HG03575 (cell line): ENCODE measurements around the gene SOBP.

ENCODE experiments used
- ATAC-seq: cut with Tn5 transposase; IDR thresholded peaks from one replicate; pipeline ENCODE4 v1.9.1; 2021; ENCODE audit not compliant: unreplicated experiment, insufficient number of reproducible peaks, low FRiP score; ENCODE audit errors: extremely low read depth

The SOBP gene

DNA sequence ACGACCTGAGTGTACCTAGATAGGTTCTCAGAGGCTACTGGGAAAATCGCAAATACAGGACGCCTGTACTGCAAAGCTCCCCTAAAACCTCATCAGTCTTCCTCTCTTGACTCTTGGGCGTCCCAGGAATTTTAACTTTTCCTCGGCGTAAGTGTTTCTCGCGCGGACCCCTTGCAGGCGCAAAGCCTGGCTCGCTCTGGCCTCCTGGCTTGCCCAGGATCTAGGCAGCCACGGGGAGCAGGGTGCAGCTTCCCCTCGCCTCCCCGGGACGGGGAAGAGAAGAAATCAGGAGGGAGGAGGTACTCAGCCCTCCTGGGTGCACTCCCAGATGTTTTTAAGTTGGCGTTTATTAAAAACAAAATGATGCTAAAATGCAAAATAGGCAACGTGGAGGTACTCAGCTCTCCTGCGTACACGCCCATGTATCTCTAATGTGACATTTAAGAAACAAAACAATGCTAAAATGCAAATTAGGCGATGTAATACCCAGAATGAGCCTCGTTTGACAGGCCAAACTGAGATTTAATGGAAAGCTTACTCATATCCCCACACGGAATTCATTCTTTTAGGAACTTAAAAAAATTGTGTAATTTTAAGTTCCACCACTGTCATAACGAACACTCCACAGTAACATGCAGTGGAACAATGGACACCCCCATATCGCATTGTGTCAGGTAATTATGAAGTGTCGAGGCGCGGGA is 1.6 kb upstream of the SOBP start:
- ATAC-seq = no peak

DNA sequence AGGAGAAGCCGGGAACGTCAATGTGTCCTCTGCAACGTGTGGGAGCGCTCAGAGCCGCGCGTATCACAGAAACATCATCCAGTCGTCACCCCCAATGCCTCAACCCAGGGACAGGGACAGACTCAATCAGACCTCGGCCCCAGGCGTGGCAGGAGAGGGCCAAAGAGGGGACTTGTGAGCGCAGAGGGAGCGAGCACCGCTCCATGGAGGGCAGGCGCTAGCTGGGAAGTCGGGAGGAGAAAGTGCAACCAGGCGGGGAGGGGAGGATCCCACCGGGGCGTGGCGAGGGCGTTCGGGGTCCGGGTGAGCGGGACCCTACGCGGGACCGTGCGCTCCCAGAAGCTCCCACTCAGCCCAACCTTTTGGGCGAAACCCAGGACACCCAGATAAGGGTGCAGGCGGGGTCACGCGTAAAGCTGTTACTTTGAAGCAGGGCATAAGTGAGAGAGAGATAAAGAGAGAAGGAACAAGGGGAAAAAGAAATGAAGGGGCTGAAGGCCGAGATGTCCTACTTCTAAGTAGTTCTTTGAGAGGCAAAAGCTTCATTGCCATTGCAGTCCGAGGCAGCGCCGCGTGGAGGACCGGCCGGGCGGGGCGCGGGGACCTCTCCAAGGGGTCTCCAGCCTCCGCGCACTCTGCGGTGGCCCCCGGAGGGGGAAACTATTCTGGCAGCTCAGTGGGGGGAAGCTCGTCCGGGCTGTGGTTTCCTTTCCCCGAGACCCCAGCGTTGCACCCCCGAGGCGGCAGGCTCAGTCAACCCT is 862 bp upstream of the SOBP start:
- ATAC-seq = no peak

DNA sequence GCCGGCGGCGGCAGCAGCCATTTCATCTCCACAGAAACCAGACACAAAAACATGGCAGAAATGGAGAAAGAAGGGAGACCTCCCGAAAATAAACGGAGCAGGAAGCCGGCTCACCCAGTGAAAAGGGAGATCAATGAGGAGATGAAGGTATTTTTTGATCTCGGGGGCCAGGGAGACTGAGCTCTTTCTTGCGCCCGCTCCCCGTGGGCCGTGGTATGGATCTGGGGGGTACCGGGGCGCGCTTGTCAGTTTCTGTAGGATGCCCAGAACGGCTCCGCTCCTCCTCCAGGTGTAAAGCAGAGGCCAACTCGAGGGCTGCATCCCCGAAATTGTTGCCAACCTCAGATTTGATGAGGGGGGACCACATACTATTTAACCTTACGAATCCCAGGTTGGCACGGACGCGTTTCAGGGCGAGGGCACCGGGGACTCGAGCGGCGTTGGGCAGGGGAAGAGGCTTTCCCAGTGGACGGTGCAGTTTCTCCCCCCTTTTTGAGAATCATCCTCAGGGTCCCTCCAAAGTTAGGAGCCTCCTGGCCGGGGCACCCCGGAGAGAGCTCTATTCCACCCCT is 735 bp downstream of the SOBP start:
- ATAC-seq = no peak

DNA sequence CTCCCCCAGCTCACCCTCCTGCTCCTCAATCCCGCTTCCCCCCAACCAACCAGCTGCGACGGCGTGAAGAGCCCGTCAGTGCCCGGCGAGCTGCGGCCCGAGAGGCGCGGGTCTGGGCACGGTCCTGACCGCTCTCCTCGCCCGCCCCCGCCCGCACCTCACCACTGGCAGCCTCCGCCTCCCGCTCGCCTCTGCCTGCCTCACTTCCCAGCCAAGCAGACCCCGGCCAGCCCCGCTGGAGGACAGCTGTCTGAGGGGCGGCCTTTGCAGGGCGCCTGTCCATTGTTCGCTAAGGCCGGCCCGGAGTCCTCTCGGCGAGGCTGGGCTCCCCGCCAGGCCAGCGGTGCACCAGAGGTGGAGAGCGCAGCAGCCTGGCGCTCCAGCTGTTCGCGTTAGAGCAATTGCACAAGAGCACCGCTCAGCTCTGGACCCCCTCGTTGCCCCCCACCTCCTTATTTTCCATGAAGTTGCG is 1.3 kb downstream of the SOBP start:
- ATAC-seq = no peak

DNA sequence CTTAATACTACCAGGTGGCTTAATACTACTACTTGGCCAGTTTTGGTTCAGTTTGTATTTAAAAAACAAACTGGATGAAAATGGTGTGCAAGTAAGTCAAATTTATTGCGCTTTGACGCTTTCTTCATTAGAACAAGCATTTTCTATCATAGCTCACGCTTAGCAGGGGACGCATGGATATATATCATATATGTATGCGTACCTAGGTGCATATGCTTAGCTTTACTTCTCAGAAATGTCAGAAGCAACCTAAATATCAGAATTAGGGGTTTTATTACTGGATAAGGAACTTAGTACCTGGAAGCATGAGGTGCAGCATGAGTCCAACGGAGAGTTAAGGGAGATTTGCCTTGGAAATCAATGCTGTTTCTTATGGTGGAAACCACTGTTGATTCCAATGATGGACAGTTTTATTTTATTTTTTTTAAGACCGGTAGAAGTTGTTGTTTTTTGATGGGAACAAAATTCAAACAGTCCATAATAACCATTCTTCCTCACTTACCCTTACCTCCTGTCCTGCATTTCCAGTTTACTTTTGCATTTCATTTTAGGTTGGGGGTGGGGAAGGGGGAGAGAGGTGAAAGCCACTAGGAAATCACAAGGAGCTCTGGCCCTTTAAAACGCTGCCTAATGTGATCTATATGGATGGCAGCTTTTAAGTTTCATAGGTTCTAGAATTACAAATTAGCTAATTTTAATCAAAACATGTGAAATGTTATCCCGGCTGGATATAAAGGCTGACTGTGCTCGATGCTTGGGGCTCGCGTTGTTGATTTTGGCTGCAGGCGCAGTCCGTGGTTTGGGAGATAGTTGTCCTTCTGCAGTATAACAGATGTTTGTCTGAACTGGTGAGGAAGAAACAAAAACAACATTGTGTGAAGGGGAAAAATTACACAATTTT is 2.1 kb downstream of the SOBP start:
- no peak for ATAC-seq

DNA sequence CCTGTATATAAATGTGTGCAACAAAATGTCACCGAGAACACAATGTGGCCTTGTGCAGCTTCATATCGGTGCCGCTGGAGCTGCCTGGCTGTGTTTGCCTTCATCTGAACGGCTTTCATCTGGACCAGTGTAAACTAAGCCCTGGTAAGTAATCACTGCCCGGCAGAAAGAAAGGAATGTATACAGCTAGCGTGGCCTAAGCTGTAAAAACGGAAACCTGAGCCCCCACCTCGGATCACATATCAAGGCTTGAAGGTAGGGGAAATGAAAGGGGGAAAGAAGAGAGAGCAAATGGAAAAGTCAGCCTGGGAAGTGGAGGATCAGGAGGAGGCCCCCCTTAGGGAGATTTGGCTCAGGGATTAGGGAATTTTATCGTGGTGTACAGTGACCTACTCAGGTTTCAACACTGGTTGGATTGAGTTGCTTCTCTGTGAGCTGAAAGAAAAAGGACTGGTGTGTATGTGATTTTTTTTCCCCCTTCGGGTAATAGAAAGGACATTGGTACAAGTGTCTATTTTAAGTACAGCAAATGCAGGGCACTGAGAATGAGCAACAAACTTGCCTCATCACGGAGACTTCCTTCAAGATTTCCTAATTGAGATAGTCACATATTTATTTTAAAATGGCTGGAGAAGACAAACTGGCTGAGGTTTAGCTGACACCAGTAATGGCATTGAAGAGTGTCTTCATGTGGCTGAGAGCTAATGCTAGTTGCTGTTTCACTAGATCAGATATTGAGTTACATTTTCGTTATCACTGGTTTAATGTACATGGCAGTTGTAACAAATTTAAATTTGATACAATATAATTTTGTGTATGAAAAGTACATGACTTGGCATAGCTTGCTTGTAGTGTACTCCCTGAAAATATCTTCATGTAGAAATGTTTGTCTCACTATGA is 3.5 kb downstream of the SOBP start:
- no peak for ATAC-seq

DNA sequence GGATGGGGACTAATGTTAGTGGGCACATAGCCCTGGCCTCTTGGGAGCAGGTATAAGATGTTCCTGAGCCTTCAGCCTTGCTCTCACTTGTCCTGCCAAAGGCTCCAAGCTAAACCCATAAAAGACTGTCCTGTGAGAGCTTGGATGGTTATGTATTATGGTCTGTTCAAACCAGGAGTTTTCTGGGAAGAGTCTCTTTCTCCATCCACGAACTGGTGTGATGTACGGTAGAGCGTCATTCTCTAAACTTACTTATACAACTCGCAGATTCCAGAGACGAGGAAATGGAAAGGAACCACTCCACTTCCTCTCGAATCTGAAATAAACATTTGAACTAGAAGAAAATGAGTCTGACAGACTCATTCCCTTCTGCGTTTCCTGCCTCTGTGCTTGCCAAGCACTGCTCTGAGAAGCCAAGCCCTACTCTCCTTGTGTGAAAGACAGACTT is 5.3 kb downstream of the SOBP start:
- ATAC-seq = no peak

DNA sequence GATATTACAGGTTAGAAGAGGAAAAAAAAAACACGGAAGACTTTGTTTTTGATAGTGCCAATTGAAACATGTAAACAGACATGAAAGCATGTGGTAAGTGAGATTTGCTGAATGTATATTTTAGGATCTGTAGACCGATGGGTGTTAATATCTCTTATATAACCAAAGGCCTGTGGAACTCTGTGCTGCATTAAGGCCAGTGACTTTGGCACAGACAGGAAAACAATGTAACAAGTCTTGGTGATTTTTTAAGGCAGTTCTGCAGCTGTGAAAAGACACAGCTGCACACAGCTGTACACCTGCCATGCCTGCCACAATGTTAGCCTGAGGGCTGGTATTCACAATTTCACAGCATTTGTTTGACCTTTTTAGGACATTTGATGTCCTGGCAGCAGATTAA is 6.1 kb downstream of the SOBP start:
- no peak for ATAC-seq

DNA sequence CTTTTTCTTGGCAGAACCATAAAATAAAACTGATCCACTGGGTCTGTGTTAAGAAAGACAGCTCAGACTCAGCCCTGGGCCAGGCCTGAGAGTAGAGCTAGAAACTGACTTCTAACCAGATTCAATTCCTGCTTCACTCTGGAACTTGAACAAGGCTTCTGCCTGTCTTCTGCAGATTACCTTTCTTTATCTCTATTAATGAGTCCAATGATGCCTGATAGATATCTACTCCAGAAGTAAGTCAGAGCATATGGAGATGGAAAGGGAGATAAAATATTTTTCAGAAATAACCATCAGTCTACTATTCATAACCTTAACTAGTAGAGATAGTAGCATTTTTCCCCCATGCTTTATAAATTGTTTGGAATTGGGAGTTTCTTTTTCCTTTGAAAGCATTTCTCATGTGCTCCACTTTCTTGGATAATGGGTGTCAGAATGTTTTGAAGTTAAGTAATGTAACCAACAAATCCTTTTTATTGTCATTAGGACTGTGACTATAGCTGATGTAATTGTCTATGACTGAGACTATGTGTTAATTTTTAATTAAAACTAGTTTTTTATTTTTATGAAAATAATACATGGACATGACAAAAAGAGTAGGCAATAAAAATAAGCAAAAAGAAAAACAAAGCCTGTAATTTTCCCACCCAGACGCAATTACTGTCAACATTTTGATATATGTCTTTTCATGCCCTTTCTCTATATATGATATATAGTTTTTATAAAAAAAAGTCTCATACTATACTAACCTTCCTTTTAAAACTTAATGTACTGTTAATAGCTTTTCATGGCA is 7.2 kb downstream of the SOBP start:
- ATAC-seq = no peak

DNA sequence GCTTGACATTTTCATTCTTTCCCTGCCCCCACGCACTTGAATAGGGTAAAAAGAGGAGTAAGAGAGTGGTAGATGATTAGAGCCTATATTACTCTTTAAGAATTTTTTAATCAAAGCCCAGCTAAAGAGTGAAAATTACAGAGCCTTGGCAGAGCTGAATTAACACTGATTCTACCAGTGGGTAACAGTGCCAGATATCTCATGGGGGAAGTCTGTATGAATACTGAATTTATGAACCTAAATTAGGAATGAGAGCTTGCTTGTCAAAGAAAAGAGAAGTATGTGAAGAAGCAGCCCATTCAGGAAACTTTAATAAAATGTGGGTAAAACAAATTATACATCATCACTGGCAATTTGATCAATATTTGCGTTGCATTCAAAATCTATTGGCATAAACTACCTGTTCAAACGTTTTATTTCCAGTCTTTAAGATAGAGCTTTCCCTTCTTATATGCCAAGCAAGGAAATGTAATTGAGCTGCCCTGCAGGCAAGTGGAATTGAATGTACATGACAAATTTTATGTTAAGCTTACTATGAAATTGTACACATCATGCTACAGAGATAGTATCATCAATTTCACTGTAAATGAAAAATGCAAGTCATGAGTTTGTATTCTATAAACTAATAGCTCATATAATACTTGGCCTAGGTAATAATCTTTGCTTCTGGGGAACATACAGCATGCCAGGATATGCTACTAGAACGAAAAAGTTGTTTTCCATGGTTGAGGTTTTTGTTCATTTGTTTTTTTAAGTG is 14.5 kb downstream of the SOBP start:
- no peak for ATAC-seq

DNA sequence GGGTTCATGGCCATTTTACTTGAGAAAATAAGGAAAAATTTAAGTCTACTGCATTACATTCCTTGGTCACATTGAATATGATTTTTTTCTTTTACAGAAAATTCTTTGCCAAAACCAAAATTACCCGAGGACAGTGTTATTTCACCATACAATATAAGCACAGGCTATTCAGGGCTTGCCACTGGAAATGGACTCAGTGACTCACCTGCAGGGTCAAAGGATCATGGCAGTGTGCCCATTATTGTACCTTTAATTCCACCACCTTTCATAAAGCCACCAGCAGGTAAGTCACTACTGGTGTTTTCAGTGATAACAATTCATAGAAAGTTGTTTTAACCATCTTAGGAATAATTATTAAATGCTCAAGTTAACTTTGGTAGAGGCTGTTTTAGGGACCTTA is 16.2 kb downstream of the SOBP start:
- no peak for ATAC-seq

DNA sequence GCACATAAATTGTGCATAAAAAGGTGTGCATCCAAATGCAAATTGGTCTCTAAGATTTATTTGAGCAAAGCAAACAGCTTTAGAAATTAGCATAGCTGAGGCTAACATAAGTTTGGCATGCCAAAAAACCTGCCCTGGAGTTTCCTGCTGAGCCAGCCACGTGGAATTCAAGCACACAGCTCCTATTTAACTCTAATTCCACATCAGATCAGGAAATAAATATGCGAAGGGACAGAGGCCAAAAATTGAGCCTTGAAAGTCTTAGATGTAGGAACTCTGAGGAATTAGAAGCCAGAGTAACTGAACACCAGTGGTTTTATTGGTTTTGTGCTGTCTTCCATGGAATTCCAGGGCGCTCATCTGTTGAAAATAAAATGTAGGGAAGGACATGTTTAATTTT is 19.6 kb downstream of the SOBP start:
- no peak for ATAC-seq

DNA sequence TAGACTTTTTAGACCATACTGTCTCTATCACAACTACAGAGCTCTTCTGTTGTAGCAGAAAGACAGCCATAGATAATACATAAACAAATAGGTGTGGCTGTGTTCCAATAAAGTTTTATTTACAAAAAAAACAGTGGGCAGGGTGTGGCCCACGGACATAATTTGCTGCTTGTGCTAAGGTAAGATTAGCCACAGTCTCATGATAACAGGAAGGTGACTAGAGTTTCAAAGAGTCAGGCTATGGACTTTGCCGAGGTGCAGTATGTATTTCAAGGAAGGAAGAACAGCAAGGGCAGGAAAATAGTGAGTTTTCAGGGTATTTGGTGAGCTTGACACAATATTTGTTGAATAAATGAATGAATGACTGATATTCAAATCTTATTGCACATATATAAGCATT is 20.2 kb downstream of the SOBP start:
- ATAC-seq = no peak

DNA sequence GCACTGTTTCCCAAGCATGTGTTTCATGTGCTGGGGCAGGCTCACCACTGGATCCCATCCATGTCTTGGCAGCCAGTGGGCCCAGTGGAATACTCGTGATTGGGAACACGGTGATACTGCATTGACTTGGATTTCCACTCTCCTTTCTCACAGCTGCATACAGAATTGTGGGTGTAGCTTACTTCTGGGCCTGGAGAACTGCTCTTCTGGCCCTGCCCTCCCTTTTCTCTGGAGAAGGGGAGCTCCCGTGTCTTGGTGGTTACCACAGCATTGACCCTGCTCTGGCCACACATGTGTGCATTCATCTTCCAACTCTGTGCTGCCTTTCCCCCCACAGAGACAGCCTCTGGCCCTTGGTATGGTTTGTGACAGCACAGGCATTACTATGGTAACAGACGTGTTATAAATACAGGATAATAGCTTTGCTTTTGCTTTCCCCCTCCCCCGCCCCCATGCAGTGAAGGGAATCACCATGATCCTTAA is 21.6 kb downstream of the SOBP start:
- no peak for ATAC-seq

DNA sequence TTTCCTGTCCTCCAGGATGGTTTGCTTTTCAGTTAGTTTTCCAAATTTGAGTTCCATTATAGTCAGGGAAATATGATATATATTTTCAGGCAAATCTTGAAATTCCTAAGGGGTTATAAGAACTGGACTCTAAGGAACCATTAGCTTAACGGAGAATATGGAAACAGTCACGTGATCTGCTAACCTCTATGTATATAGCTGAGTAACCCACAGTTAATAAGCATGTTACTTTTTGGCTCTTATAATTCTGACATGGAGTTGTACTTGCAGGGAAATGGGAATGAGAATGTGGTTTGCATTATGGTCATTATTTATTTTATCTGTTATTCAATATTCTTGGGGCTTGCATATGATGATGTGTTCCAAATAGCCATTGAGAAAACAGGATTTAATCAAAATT is 23.3 kb downstream of the SOBP start:
- no peak for ATAC-seq

DNA sequence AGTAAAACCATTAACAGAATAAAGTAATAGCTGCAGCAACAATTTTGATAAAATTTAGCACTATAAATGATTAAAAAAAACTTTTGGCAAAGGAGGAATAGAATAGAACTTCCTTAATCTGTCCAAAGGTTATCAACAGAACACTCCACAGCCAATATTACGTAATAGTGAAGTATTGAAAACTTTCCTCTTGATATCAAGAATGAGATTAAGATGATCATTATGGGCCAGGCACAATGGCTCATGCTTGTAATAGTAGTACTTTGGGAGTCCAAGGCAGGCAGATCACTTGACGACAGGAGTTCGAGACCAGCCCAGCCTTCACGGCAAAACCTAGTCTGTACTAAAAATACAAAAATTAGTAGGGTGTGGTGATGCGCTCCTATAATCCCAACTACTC is 26.0 kb downstream of the SOBP start:
- ATAC-seq = no peak

DNA sequence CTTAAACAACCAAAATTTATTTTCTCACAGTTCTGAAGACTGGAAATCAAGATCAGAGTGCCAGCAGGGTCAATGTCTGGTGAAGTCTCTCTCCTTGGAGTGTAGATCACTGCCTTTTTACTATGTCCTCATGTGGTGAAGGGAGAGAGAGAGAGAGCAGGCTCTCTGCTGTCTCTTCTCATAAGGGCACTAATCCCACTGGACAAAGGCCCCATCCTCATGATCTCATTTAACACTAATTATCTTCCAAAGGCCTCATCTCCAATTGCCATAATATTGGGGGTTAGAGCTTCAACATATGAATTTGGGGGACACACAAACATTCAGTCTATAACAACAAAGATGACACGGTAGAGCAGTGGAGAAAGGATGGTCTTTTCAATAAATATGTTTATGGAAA is 27.4 kb downstream of the SOBP start:
- ATAC-seq = no peak
